Pons (tissue), 1 donor: Measurements from ENCODE around the gene LDAF1.
"Not testable (repeated sequence)": the region's sequence is repeated elsewhere in the genome, so short reads cannot be mapped to it uniquely, and the experiment has no call there.

ENCODE experiments used
- DNase-seq: peaks from one replicate; pipeline ENCODE4 v3.0.0-alpha.2; 2016; ENCODE audit warnings: low spot score

Gene LDAF1

GRCh38 chr16:21195330-21195729, 36.9 kb downstream of the LDAF1 start:
- DNase-seq: not testable (repeated sequence)

- no peak for DNase-seq
Measured at GRCh38 chr16:21197112-21197511, 38.6 kb downstream of the LDAF1 start.

DNA sequence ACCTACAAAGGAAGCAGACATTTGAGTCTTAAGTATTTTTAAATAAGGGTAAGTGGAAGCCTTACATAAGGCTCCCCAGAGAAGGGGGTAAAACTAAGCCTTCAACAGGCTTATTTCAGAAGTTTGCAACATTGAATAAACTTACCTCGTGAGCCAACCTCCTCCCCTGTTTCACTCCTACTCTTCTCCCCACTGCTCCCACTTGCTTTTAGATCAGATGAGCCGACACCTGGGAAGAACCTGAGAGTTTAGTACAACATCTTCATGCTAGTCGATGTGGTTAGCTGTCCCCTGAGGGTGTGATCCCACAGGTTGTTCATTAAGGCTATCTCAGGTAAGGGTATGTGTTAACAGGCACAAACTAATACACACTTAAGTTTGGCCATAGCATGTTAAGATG, 39.1 kb downstream of the LDAF1 start:
- DNase-seq: no peak

DNA sequence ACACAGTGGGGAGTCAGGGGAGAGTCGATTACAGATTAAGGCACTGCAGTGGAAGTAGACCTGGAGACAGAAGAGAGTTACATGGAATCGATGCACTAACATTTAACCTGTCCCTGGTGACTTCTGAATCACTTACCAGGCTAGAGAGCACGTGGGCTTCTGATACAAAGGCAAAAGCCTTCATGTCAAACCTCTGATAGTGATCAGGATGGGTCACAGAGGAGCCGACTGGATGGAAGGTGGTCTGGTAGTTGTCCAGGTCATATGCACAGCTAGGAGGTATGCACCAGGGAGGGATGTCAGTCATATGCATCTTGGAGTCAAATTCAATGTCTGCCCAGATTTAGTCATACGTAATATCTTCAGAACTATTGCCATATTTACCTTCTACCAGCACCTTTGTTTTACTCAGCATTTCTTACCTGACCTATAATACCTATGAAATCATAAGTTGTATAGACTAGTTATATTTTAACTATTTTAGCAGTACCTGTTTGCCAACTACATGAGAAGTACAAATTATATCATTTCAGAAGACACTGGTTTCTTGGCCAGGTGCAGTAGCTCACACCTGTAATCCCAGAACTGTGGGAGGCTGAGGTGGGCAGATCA, 41.2 kb downstream of the LDAF1 start:
- no peak for DNase-seq

- DNase-seq: no peak
Measured at GRCh38 chr16:21203155-21203797, 44.8 kb downstream of the LDAF1 start.

DNA sequence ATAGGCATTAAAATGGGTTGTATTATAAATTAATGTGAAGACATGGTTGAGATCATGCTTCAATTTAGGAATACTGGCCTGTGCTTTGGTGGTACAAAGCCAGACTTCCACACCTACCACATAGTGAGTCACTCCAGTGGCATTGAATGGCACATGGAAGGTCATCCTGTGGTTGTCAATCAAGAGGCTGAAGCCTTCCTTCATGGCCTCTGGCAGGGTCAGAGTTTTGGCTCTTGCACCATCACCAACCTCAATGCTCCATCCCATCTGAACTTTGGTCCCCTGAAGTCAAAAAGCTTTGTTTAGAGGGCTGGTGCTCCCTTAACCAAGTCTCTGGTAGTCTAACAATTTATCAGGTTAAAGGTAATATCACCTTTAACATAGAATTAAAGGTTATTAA, 46.8 kb downstream of the LDAF1 start:
- DNase-seq: no peak

DNA sequence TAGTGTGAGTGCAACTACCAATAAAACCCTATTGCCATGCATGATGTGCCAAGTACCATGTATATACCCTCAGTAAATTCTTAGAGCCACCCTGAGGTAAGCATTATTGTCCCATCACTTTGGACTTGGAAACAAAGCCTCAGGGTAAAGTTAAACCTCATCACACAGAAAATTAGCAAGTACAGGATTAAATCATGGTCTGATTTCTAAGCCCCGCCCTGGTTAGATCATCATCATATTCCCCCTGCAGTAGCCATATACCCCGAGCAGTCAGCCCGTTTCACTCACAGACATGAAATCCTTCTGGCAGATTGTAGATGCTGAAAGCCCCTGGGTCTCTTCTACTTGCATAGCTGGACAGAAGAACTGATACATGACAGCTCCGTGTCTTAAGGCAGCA, 48.1 kb downstream of the LDAF1 start:
- DNase-seq: no peak

GRCh38 chr16:21208446-21209230, 50.2 kb downstream of the LDAF1 start:
- DNase-seq: no peak

DNA sequence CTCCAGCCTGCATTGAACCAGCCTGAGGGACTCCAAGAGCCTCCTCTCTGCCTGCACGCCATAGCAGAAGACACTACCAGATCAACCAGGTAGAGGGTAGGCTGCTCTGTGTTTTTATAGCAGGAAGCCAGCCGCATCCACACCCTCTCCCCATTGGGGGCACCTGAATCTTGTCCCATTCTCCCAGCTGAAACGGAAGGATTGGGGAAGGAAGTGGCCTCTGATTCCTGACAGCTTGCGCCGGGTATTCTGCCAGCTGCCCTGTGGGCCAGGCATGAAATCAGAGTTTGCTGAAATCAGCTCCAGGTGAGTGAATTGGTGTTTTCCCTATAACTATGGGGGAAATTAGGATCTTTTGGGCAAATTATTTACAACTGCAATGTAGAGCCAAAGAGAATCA, 53.0 kb downstream of the LDAF1 start, which contains the start of gene ZP2:
TSS of gene ZP2 (minus strand) at position 89 of the 400 bp plus-strand sequence. CDS start at position 62, 27 bp downstream.
- DNase-seq: no peak

DNA sequence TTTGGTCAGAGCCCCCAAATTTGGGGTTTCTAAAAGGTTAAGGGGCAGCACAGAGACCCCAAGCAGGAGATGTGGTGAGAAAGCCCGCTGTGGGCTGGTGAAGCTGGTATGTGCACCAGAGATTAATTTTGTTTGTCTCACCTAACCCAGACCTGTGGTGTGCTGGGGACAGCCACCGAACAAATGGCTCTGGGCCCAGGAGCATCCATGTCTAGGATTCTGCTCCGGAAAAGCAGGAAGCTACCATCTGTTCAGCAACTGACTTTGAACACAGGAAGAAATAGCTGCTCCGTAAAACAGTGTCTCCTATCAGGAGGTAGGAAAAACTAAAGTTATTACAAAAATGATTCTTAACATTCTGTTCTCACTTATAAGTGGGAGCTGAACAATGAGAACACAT, 55.6 kb downstream of the LDAF1 start:
- no peak for DNase-seq

GRCh38 chr16:21217121-21217520, 58.6 kb downstream of the LDAF1 start:
- no peak for DNase-seq

GRCh38 chr16:21218153-21218552, 59.7 kb downstream of the LDAF1 start:
- no peak for DNase-seq

GRCh38 chr16:21219551-21219950, 61.1 kb downstream of the LDAF1 start:
- no peak for DNase-seq

- no peak for DNase-seq
Measured at GRCh38 chr16:21222495-21223337, 64.2 kb downstream of the LDAF1 start.

DNA sequence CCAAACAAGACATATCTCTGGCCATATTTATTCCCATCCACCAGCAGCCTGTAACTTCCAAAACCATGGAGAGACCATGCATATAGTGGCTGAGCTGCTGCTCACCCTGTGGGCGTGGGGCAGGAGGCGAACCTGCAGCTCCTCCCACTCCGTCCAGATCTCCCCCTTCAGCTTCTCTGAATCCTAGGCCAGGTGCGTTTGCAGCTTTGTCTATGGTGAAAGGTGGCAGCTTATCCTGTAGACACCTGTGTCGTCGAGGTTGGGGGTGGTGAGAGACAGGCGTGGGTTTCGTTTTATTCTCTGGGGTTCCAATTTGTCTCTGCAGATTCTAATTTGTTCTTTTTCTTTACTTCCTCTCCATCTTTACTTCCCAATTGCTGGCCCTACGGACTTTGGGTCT, 65.3 kb downstream of the LDAF1 start:
- DNase-seq: no peak

- DNase-seq: no peak
Measured at GRCh38 chr16:21224800-21225199, 66.3 kb downstream of the LDAF1 start.

GRCh38 chr16:21226749-21227148, 68.3 kb downstream of the LDAF1 start:
- DNase-seq: peak; percentile 63

DNA sequence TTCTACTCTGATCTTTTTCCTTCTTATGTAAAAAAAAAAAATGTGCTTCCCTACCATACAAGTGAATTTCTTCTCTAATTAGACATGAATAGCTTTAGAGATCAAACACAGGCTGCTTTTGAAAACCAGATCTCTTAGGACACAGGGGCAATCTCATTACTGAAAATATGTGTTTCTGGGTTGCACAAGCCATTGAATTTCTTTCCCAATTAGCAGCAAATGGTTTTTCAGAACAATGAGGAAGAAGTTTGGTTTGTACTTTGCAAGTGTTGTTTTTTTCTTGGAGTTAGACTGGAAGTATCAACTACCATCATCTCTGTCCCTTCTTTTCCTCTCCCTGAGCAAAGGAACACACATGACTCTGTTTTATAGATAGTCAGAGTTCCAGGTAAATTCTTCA, 69.4 kb downstream of the LDAF1 start:
- DNase-seq: no peak

- no peak for DNase-seq
Measured at GRCh38 chr16:21228361-21228872, 69.9 kb downstream of the LDAF1 start.
